GM12878 (cell line): Measurements from ENCODE around the gene PHF2. TPM values are rescaled to one million over a fixed set of nuclear protein-coding genes. Genes with fewer than 3 reads are reported as not detected.

Source experiments
- ATAC-seq: fragments of 200-7000 bp; cut with Tn5 transposase; 3 replicates; pipeline ENCODE4 v1.9.1; 2020; ENCODE audit warnings: mild to moderate bottlenecking, moderate library complexity
- BruUV-seq: library from RNA; stranded (reverse); fragments of 400-500 nt; replicated peaks from 2 replicates; lab custom pipeline; 2021; lab: Mats Ljungman, UMichigan
- CTCF ChIA-PET: fragments of 300-600 bp; sonication (Branson Sonifier 250); formaldehyde crosslinking; extraction: SDS; loops from one replicate; lab custom pipeline; 2021; ENCODE audit warnings: inconsistent platforms; lab: Yijun Ruan, JAX
- POLR2A ChIA-PET: fragments of 350-600 bp; formaldehyde crosslinking; extraction: SDS; loops from one replicate; lab custom pipeline; 2021; ENCODE audit warnings: inconsistent platforms; lab: Charles Lee
- RAD21 ChIA-PET: fragments of 300-600 bp; sonication (Branson Sonifier 250); formaldehyde crosslinking; loops from one replicate; lab custom pipeline; 2023; ENCODE audit warnings: antibody characterized with exemption; ENCODE audit not compliant: unreplicated experiment; lab: Charles Lee
- SMC1A ChIA-PET: fragments of 300-600 bp; sonication (Branson Sonifier 250); formaldehyde crosslinking; loops from one replicate; lab custom pipeline; 2023; ENCODE audit not compliant: unreplicated experiment, uncharacterized antibody; lab: Charles Lee
- DNase-seq: peaks from one replicate; pipeline ENCODE4 v3.0.0-alpha.2; 2011; ENCODE audit warnings: low read depth, low spot score
- FAIRE-seq: peaks from 3 replicates; lab custom pipeline; 2011; peaks lifted over from hg19 to GRCh38; lab: Jason Lieb, UNC
- H2AFZ ChIP-seq: 2 replicates; pipeline ENCODE4 v1.6.0; 2011; ENCODE audit warnings: low read depth, low read length, control low read depth; ENCODE audit not compliant: control insufficient read depth
- H3K27ac ChIP-seq: 2 replicates; pipeline ENCODE4 v1.5.1; 2011; ENCODE audit warnings: control low read depth; ENCODE audit not compliant: control insufficient read depth, insufficient read depth
- H3K27me3 ChIP-seq, 2 experiments: replicated peaks in 1 of 2; 2 replicates each; pipeline versions ENCODE4 v1.6.0 to v1.6.1; 2011; ENCODE audit warnings: low read length in 1 of 2; ENCODE audit not compliant: control insufficient read depth in 2 of 2, insufficient read depth in 2 of 2
- H3K36me3 ChIP-seq, 2 experiments: 2 replicates each; pipeline ENCODE4 v1.5.1; 2011; ENCODE audit warnings: low read length in 1 of 2; ENCODE audit not compliant: control insufficient read depth in 2 of 2, insufficient read depth in 2 of 2
- H3K4me1 ChIP-seq: 2 replicates; pipeline ENCODE4 v1.6.1; 2011; ENCODE audit warnings: mild to moderate bottlenecking, low read length, moderate library complexity, mixed read lengths; ENCODE audit not compliant: control insufficient read depth, insufficient read depth
- H3K4me2 ChIP-seq: 2 replicates; pipeline ENCODE4 v1.6.0; 2011; ENCODE audit warnings: control low read depth; ENCODE audit not compliant: control insufficient read depth, insufficient read depth
- H3K4me3 ChIP-seq: fragments of 200-600 bp; sonication (generic); 2 replicates; pipeline ENCODE4 v1.5.1; 2016
- H3K79me2 ChIP-seq: 2 replicates; pipeline ENCODE4 v1.6.0; 2011; ENCODE audit warnings: low read length; ENCODE audit not compliant: control insufficient read depth, insufficient read depth
- H3K9ac ChIP-seq: 2 replicates; pipeline ENCODE4 v1.8.0; 2011; ENCODE audit warnings: low read length, control low read depth, mixed read lengths; ENCODE audit not compliant: control insufficient read depth, insufficient read depth
- H3K9me3 ChIP-seq: replicated peaks from 3 replicates; pipeline ENCODE4 v1.5.1; 2011; ENCODE audit warnings: mild to moderate bottlenecking, low read length; ENCODE audit not compliant: control insufficient read depth, insufficient read depth
- H4K20me1 ChIP-seq: 2 replicates; pipeline ENCODE4 v1.6.0; 2011; ENCODE audit not compliant: control insufficient read depth, insufficient read depth
- BCL11A ChIP-seq: IDR thresholded peaks from 2 replicates; pipeline ENCODE4 v1.6.1; 2011; ENCODE audit warnings: low read depth, low read length
- CUX1 ChIP-seq: IDR thresholded peaks from 2 replicates; pipeline ENCODE4 v1.6.1; 2012; ENCODE audit warnings: improper control_type of control experiment, low read depth, low read length; ENCODE audit not compliant: insufficient replicate concordance
- E2F4 ChIP-seq: IDR thresholded peaks from 2 replicates; pipeline ENCODE4 v1.6.1; 2012; ENCODE audit warnings: low read depth, low read length, improper control_type of control experiment
- JUND ChIP-seq: IDR thresholded peaks from 2 replicates; pipeline ENCODE4 v1.6.1; 2012; ENCODE audit warnings: low read depth, mild to moderate bottlenecking, low read length, improper control_type of control experiment, moderate library complexity
- NFIC ChIP-seq: IDR thresholded peaks from 2 replicates; pipeline ENCODE4 v1.6.1; 2012; ENCODE audit warnings: low read depth, mild to moderate bottlenecking, inconsistent platforms, low read length, moderate library complexity
- PML ChIP-seq: IDR thresholded peaks from 2 replicates; pipeline ENCODE4 v1.6.1; 2012; ENCODE audit warnings: low read length, inconsistent platforms
- SIN3A ChIP-seq: IDR thresholded peaks from 2 replicates; pipeline ENCODE4 v1.6.1; 2012; ENCODE audit warnings: low read depth, low read length, improper control_type of control experiment
- SMC3 ChIP-seq: IDR thresholded peaks from 2 replicates; pipeline ENCODE4 v1.6.1; 2011; ENCODE audit warnings: low read length, improper control_type of control experiment, borderline replicate concordance
- YY1 ChIP-seq: IDR thresholded peaks from 2 replicates; pipeline ENCODE4 v1.6.1; 2011; ENCODE audit warnings: low read depth, mild to moderate bottlenecking, low read length
- ZBTB11 ChIP-seq: fragments of 450-650 bp; formaldehyde crosslinking; IDR thresholded peaks from 2 replicates; pipeline ENCODE4 v1.5.0; 2022; ENCODE audit warnings: mild to moderate bottlenecking, missing genetic modification characterization
- ZNF687 ChIP-seq: fragments of 450-650 bp; IDR thresholded peaks from 2 replicates; pipeline ENCODE4 v1.6.1; 2017; ENCODE audit warnings: mild to moderate bottlenecking, moderate library complexity
- WGBS: methylation state at CpG from one replicate; pipeline ENCODE4 v1.1.6; 2016; ENCODE audit warnings: low lambda C conversion rate; ENCODE audit not compliant: insufficient replicate concordance, insufficient coverage; ENCODE audit errors: missing lambda C conversion rate; 5-methylcytosine and 5-hydroxymethylcytosine counted together
- in situ Hi-C: fragments of 300-500 bp; cut with MboI; formaldehyde crosslinking; loops from 9 replicates; pipeline ENCODE4 v1.14.3; 2018; ENCODE audit warnings: mixed read lengths
- intact Hi-C: fragments of 100-400 bp; cut with micrococcal nuclease; formaldehyde crosslinking; loops from one replicate; pipeline ENCODE4 v1.14.2; 2022; ENCODE audit not compliant: unreplicated experiment
- polyA plus RNA-seq, 11 experiments: library from polyadenylated mRNA; depleted of rRNA in 4 of 11; unstranded in 6 of 11; stranded (reverse) in 5 of 11; fragments of >200 nt; fragmentation: Nextera tagmentation in 4 of 11; fragmentation: Illumina TruSeq in 1 of 11; extraction: Ambion mirVana in 4 of 11; extraction: Trizol in 1 of 11; gene quantifications; 1 replicate in 1 of 11; 2 replicates in 10 of 11; pipeline versions ENCODE4 v1.2.1 to v1.2.3, GENCODE V29; 2011 to 2016; ENCODE audit warnings: inconsistent platforms in 2 of 11, missing spikeins in 2 of 11, low read depth in 1 of 11
- total RNA-seq, 4 experiments: library from RNA; depleted of rRNA in 3 of 4; stranded (reverse); fragments of >200 nt in 3 of 4; fragmentation: Illumina TruSeq in 1 of 4; extraction: Trizol in 1 of 4; gene quantifications; 2 replicates each; pipeline versions ENCODE4 v1.2.1 to v1.2.3, GENCODE V29; 2013 to 2021

Gene PHF2
- total and polyA plus RNA-seq, 10 of the 15 experiments (the other 5 are each of a cell fraction or from before 2014, with no cell fraction given), result 0.34 to 13.3 (median 5.5) TPM

GRCh38 chr9:93589688-93590087 lies 13.3 kb downstream of the PHF2 start:
- intact Hi-C loops (no loop called here), in situ Hi-C loops (no loop called here)
- no peaks in the 10 kb centered on the region for H3K27me3 ChIP-seq
- ChIA-PET SMC1A (interaction anchor here (1.4 kb wide), 1 partner anchor 24 kb away, joined by 3 read pairs; no protein-coding TSS in a partner anchor), CTCF (no interaction called here), RAD21 (no interaction called here), POLR2A (no interaction called here)
- BruUV-seq, result no TSS peak
- WGBS, result 80% methylated on average over 8 of the region's 8 CpGs
- H3K27ac ChIP-seq, result no peak overlapping the region
- no peak overlapping the region for H3K9ac ChIP-seq
- no peaks in the 10 kb centered on the region for H3K36me3 ChIP-seq
- FAIRE-seq (no peak), DNase-seq (no peak), ATAC-seq (no peak)
- H3K79me2 ChIP-seq, result no peaks in the 10 kb centered on the region; the same call in 1 of the 2 replicates
- no peak overlapping the region for H3K4me3 ChIP-seq
- no peaks in the 10 kb centered on the region; the same call in 2 of the 3 replicates for H3K9me3 ChIP-seq
- H3K4me1 ChIP-seq, result no peaks in the 10 kb centered on the region
- peaks cover 3% of the 10 kb centered on the region; the same call in 1 of the 2 replicates for H4K20me1 ChIP-seq
- no peak overlapping the region for H2AFZ ChIP-seq
- H3K4me2 ChIP-seq, result no peak overlapping the region
- TF ChIP-seq NFIC (no peak), E2F4 (no peak), BCL11A (no peak), JUND (no peak), ZBTB11 (CRISPR knock-in tag) (no peak), PML (no peak), CUX1 (no peak), YY1 (no peak), SMC3 (no peak), SIN3A (no peak), ZNF687 (no peak)
